HUES48 (cell line): ENCODE measurements around the gene KLK11.

ENCODE experiments used
- H3K27ac ChIP-seq: one replicate; pipeline ENCODE4 v1.7.0; 2013; ENCODE audit warnings: low read depth, low read length, inconsistent platforms
- H3K27me3 ChIP-seq: 2 replicates; pipeline ENCODE4 v1.6.1; 2013; ENCODE audit warnings: mild to moderate bottlenecking, low read length; ENCODE audit not compliant: control insufficient read depth, insufficient read depth
- H3K36me3 ChIP-seq: 2 replicates; pipeline ENCODE4 v1.6.1; 2013; ENCODE audit warnings: low read length; ENCODE audit not compliant: control insufficient read depth, insufficient read depth
- H3K4me1 ChIP-seq: 2 replicates; pipeline ENCODE4 v1.6.1; 2013; ENCODE audit warnings: mild to moderate bottlenecking, low read length; ENCODE audit not compliant: control insufficient read depth, insufficient read depth
- H3K4me3 ChIP-seq: 2 replicates; pipeline ENCODE4 v1.5.1; 2013; ENCODE audit warnings: mild to moderate bottlenecking, low read depth, low read length
- H3K9ac ChIP-seq: 2 replicates; pipeline ENCODE4 v1.6.1; 2013; ENCODE audit warnings: mild to moderate bottlenecking, low read depth, low read length, moderate library complexity
- H3K9me3 ChIP-seq: 2 replicates; pipeline ENCODE4 v1.6.1; 2013; ENCODE audit warnings: low read length; ENCODE audit not compliant: control insufficient read depth, insufficient read depth

KLK11 gene

GRCh38 chr19:51029718-51030117 lies 3.3 kb upstream of the KLK11 start:
- H3K4me3 ChIP-seq, result no peak overlapping the region
- no peak overlapping the region for H3K9ac ChIP-seq
- H3K9me3 ChIP-seq, result no peaks in the 10 kb centered on the region
- peaks cover 17% of the 10 kb centered on the region; the same call in 1 of the 2 replicates for H3K4me1 ChIP-seq
- H3K27ac ChIP-seq, result no peak overlapping the region
- no peaks in the 10 kb centered on the region for H3K27me3 ChIP-seq
- H3K36me3 ChIP-seq, result no peaks in the 10 kb centered on the region

DNA sequence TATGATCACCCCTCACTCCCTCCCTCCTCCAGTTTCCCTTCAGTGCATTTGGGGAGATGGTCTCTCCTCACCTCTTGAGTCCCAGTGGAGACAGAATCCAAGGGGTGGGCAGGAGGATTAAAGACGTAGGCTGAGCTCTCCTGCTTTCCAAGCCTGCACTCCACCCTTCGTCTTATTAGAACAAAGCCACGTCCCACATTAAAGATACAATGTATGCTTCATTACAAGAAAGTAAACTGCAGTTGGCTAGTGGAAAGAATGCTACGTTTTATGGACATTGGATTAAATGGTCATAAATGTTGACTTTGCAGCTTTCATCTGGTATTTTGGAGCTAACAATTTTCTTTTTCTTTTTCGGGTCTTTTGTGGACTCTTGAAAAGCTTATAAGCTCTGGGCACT lies 1.5 kb upstream of the KLK11 start:
- H3K4me3 ChIP-seq, result no peak overlapping the region
- H3K9ac ChIP-seq, result no peak overlapping the region
- no peak overlapping the region for H3K27ac ChIP-seq
- H3K36me3 ChIP-seq, result no peaks in the 10 kb centered on the region
- no peaks in the 10 kb centered on the region for H3K27me3 ChIP-seq
- no peaks in the 10 kb centered on the region for H3K9me3 ChIP-seq
- H3K4me1 ChIP-seq, result peaks cover 23% of the 10 kb centered on the region; the same call in 1 of the 2 replicates

- Histone ChIP-seq H3K4me3 (no peak overlapping the region), H3K9ac (no peak overlapping the region), H3K27me3 (no peaks in the 10 kb centered on the region), H3K4me1 (peaks cover 23% of the 10 kb centered on the region; the same call in 1 of the 2 replicates), H3K27ac (no peak overlapping the region), H3K9me3 (no peaks in the 10 kb centered on the region), H3K36me3 (no peaks in the 10 kb centered on the region)
Observed at GRCh38 chr19:51027126-51027806, 850 bp upstream of the KLK11 start.

DNA sequence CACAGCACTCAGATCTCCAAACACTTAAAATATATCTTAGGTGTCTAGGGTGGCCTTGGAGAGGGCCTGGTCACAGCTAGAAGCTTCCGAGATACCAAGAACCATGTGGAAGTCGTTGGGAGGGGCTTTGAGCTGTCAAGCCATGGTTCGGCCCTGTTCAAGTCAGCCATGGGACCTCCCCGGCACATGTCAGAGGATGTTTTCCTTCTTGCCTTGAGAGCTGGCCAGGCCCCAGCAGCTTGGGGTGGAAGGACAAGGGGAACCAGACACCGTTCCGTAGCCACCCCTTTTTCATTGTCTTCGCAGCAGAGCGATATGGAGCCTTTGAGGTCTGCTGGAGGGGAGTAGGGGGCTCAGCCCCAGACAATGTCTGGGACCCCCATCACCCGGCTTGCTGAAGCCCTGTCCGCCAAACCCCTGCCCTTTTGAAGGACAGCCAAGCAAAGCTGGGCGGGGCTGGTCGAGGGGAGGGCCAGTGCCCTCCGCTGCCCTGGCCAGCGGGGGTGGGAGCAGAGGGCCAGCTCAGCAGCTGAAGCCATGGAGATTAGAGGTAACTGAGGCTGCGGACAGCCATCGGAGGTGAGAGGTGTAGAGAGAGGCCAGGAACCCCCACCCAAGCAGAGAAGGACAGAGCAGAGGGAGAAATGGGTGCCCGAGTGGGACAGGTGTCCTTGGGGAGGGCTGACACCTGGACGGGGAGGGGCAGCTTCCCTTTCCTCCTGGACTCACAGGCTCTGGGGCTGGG lies 435 bp downstream of the KLK11 start:
- H3K9ac ChIP-seq, result no peak overlapping the region
- no peaks in the 10 kb centered on the region for H3K27me3 ChIP-seq
- H3K36me3 ChIP-seq, result no peaks in the 10 kb centered on the region
- no peaks in the 10 kb centered on the region for H3K9me3 ChIP-seq
- peaks cover 26% of the 10 kb centered on the region for H3K4me1 ChIP-seq
- H3K4me3 ChIP-seq, result no peak overlapping the region
- no peak overlapping the region for H3K27ac ChIP-seq

DNA sequence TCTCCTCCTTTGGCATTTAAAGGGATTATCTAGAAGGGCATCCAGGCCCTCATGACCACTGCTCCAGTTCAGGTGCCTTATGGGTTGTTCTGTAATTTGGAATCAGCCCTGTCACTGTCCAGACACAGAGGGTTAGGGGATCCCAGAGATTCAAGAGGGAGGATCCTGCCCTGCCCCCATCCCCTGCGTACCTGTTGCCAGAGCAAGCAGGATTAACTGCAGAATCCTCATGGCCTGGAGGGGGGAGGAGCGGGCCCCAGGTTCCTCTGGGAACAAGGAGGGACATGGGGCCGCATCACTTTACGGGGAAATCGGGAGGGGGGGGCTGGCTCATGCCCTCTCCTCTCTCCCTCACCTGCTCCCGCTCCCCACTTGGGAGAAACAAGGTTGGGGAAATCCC lies 1.0 kb downstream of the KLK11 start:
- Histone ChIP-seq H3K27me3 (0 out of 2 replicates have a peak, but pooled peaks cover under 1% of the 10 kb centered on the region), H3K36me3 (no peaks in the 10 kb centered on the region), H3K9me3 (no peaks in the 10 kb centered on the region), H3K4me1 (peaks cover 26% of the 10 kb centered on the region), H3K27ac (no peak overlapping the region), H3K9ac (no peak overlapping the region), H3K4me3 (no peak overlapping the region)

- peaks cover 26% of the 10 kb centered on the region for H3K4me1 ChIP-seq
- no peaks in the 10 kb centered on the region for H3K9me3 ChIP-seq
- no peak overlapping the region for H3K9ac ChIP-seq
- no peak overlapping the region for H3K27ac ChIP-seq
- H3K36me3 ChIP-seq, result no peaks in the 10 kb centered on the region
- H3K4me3 ChIP-seq, result no peak overlapping the region
- peaks cover 5% of the 10 kb centered on the region; the same call in 1 of the 2 replicates for H3K27me3 ChIP-seq
Observed at GRCh38 chr19:51024924-51025323, 1.5 kb downstream of the KLK11 start.

DNA sequence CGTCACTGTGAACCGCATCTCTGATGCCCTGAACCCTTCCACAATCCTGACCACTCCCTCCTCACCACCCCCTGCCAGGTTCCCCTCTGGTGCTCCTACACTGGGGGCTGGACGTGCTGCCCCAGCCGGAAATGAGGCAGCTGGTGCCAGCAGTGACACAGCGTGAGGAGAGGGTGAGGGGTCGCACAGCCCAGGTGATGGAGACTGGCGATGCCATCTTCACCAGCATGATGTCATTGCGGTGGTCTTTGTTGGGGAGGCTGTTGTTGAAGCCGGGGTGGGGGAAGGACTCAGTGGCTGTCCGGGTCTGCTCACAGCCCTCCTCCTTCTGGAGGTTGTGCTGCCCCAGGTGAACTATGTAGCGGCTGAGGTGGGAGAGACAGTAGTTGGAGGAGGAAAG lies 2.5 kb downstream of the KLK11 start:
- no peaks in the 10 kb centered on the region for H3K9me3 ChIP-seq

GRCh38 chr19:51022526-51022925 lies 3.9 kb downstream of the KLK11 start:
- H3K9ac ChIP-seq, result no peak overlapping the region
- peaks cover 26% of the 10 kb centered on the region for H3K4me1 ChIP-seq
- no peaks in the 10 kb centered on the region for H3K36me3 ChIP-seq
- H3K27ac ChIP-seq, result no peak overlapping the region
- no peak overlapping the region for H3K4me3 ChIP-seq
- peaks cover 27% of the 10 kb centered on the region for H3K27me3 ChIP-seq
- H3K9me3 ChIP-seq, result no peaks in the 10 kb centered on the region

More for the DNA sequence above, 2.5 kb downstream of the KLK11 start:
- H3K27me3 ChIP-seq, result peaks cover 14% of the 10 kb centered on the region
- H3K9ac ChIP-seq, result no peak overlapping the region
- no peak overlapping the region for H3K4me3 ChIP-seq
- peaks cover 26% of the 10 kb centered on the region for H3K4me1 ChIP-seq
- H3K36me3 ChIP-seq, result no peaks in the 10 kb centered on the region
- H3K27ac ChIP-seq, result no peak overlapping the region

DNA sequence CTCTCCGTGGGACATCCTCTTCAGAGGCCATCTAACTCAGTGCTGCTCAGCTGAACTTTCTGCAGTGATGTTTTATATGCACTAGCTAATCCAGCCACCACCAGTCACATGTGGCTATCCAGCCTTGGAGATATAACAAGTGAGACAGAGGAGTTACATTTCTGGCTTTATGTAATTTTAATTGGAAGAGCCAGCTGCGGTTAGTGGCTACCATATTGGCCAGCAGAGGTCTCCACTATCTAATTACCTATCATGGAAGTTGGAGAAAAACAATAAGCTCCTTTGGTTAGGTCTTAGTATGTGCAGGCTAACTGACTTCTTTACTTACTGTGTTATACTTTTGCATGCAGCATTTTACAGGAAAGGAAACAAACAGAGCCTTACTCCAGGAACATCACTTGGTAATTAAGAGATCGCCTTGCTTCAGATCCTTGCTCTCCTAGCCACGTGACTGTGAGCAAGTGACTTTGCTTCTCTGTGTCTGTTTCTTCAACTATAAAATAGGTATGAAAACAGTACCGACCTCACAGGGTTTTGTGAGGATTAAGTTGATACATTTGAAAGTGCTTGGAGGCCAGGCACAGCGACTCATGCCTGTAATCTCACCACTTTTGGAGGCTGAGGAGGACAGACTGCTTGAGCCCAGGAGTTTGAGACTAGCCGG lies 5.3 kb downstream of the KLK11 start:
- Histone ChIP-seq H3K27ac (no peak overlapping the region), H3K4me1 (peaks cover 22% of the 10 kb centered on the region), H3K36me3 (no peaks in the 10 kb centered on the region), H3K9me3 (no peaks in the 10 kb centered on the region), H3K27me3 (peaks cover 35% of the 10 kb centered on the region), H3K4me3 (no peak overlapping the region), H3K9ac (no peak overlapping the region)

DNA sequence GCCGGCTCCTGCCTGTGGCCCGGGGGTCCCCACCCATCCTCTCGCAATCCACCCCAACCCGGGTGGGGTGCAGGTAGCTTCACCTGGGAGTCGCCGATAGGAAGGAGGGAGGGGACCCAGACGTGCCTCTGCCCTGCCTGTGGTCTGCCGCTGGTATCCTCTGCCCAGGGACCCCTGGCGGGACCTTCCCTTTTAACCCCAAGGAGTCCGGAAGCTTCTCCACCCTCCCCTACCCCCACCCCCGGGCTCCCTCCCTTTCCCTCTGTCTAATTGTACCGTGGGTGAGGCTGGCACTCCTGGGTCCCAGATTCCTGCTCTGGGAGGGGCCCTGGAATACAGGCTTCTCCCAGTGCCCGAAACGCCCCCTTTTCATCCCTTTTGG lies 6.9 kb downstream of the KLK11 start, which contains the start of gene KLK10:
Gene KLK10 (minus strand): TSS at position 166 of the 382 bp plus-strand sequence. CDS start 579 bp downstream, outside the sequence.
- Histone ChIP-seq H3K4me1 (peaks cover 7% of the 10 kb centered on the region), H3K36me3 (no peaks in the 10 kb centered on the region), H3K9ac (no peak within 1 kb of the TSS), H3K27ac (no peak within 1 kb of the TSS), H3K9me3 (no peaks in the 10 kb centered on the region), H3K27me3 (peaks cover 35% of the 10 kb centered on the region), H3K4me3 (peak within 1 kb of the TSS; percentile 62)
